Measurements from ENCODE around the gene TMEM185B.
"Not testable (repeated sequence)": the region's sequence is repeated elsewhere in the genome, so short reads cannot be mapped to it uniquely, and the experiment has no call there.

TMEM185B gene

GRCh38 chr2:120251078-120251477, 27.9 kb upstream of the TMEM185B start:
- peak; percentile 76 for DNase-seq

GRCh38 chr2:120250640-120251039, 27.4 kb upstream of the TMEM185B start:
- no peak for DNase-seq

- no peak for DNase-seq
Measured at GRCh38 chr2:120247851-120248250, 24.7 kb upstream of the TMEM185B start.

- no peak for DNase-seq
Measured at GRCh38 chr2:120246546-120247300, 23.5 kb upstream of the TMEM185B start.

GRCh38 chr2:120245520-120246332, 22.5 kb upstream of the TMEM185B start:
- no peak for DNase-seq

GRCh38 chr2:120244656-120245519, 21.7 kb upstream of the TMEM185B start:
- no peak for DNase-seq

- no peak for DNase-seq
Measured at GRCh38 chr2:120243875-120244553, 20.8 kb upstream of the TMEM185B start.

- no peak for DNase-seq
Measured at GRCh38 chr2:120243211-120243610, 20.0 kb upstream of the TMEM185B start.

- no peak for DNase-seq
Measured at GRCh38 chr2:120241684-120242083, 18.5 kb upstream of the TMEM185B start.

- no peak for DNase-seq
Measured at GRCh38 chr2:120240901-120241429, 17.8 kb upstream of the TMEM185B start.

GRCh38 chr2:120239488-120240287, 16.5 kb upstream of the TMEM185B start:
- DNase-seq: no peak

GRCh38 chr2:120238728-120239487, 15.7 kb upstream of the TMEM185B start:
- no peak for DNase-seq

GRCh38 chr2:120237491-120237902, 14.3 kb upstream of the TMEM185B start:
- no peak for DNase-seq

- DNase-seq: no peak
Measured at GRCh38 chr2:120236791-120237190, 13.6 kb upstream of the TMEM185B start.

- no peak for DNase-seq
Measured at GRCh38 chr2:120236316-120236715, 13.1 kb upstream of the TMEM185B start.

GRCh38 chr2:120235681-120236080, 12.5 kb upstream of the TMEM185B start:
- DNase-seq: no peak

GRCh38 chr2:120235158-120235557, 12.0 kb upstream of the TMEM185B start:
- DNase-seq: not testable (repeated sequence)

GRCh38 chr2:120233292-120233691, 10.1 kb upstream of the TMEM185B start:
- no peak for DNase-seq

- DNase-seq: peak; percentile 77
Measured at GRCh38 chr2:120231974-120232635, 8.9 kb upstream of the TMEM185B start.

- no peak for DNase-seq
Measured at GRCh38 chr2:120231564-120231973, 8.4 kb upstream of the TMEM185B start.
